Ovary (tissue), 9 donors: ENCODE measurements around the gene CACNA2D3. TPM values are rescaled to one million over a fixed set of nuclear protein-coding genes. Genes with fewer than 3 reads are reported as not detected.

Source experiments
- DNase-seq, 5 donors: peaks; one replicate each; pipeline ENCODE4 v3.0.0-alpha.2; 2019 to 2020
- H3K27ac ChIP-seq, 2 donors: fragments of 200-600 bp; one replicate each; pipeline versions ENCODE4 v1.5.1 to v1.8.0; 2019 to 2022
- H3K27me3 ChIP-seq: fragments of 200-600 bp; one replicate; pipeline ENCODE4 v1.8.0; 2022
- H3K36me3 ChIP-seq: fragments of 200-600 bp; sonication (generic); one replicate; pipeline ENCODE4 v1.5.1; 2019
- H3K4me1 ChIP-seq: one replicate; pipeline ENCODE4 v1.8.1; 2013; ENCODE audit warnings: mild to moderate bottlenecking, moderate library complexity; ENCODE audit not compliant: insufficient read depth
- H3K4me3 ChIP-seq: fragments of 200-600 bp; sonication (generic); one replicate; pipeline ENCODE4 v1.5.1; 2017
- H3K9me3 ChIP-seq, 2 donors: fragments of 200-600 bp in 1 of 2; sonication (generic) in 1 of 2; one replicate each; pipeline versions ENCODE4 v1.5.1 to v1.8.1; 2013 to 2019; ENCODE audit warnings: mild to moderate bottlenecking in 1 of 2, moderate library complexity in 1 of 2
- EP300 ChIP-seq: sonication (generic); formaldehyde crosslinking; IDR thresholded peaks from one replicate; pipeline ENCODE4 v1.6.1; 2017; ENCODE audit warnings: antibody characterized with exemption
- POLR2A ChIP-seq: fragments of 450-650 bp; IDR thresholded peaks from one replicate; pipeline ENCODE4 v1.6.1; 2017; ENCODE audit warnings: antibody characterized with exemption, mild to moderate bottlenecking, moderate library complexity
- WGBS, 3 donors: extraction: QIAGEN DNeasy Blood & Tissue Kit in 1 of 3; methylation state at CpG; one replicate each; pipeline versions ENCODE4 v1.1.5 to v1.1.7; 2013 to 2017; 5-methylcytosine and 5-hydroxymethylcytosine counted together
- intact Hi-C, 4 donors: fragments of 100-400 bp; cut with DNase I; formaldehyde crosslinking; loops; one replicate each; pipeline versions ENCODE4 v1.11.0 to v1.15.1; 2022 to 2023
- polyA plus RNA-seq, 2 donors: library from polyadenylated mRNA; stranded (reverse); fragments of 200-250 nt in 1 of 2; fragments of 350-450 nt in 1 of 2; fragmentation: Illumina TruSeq in 1 of 2; extraction: RNeasy Lipid Tissue Mini Kit (QIAGEN cat#74804) in 1 of 2; gene quantifications; one replicate each; pipeline ENCODE4 v1.2.3, GENCODE V29; 2013 to 2014
- total RNA-seq, 7 donors: library from RNA; depleted of rRNA in 2 of 7; stranded (reverse); fragments of >200 nt in 2 of 7; fragmentation: NEBNext Ultra II Directional in 3 of 7; extraction: Animal tissue kit (Norgen Biotek cat#: 25700) in 3 of 7; gene quantifications; one replicate each; pipeline versions ENCODE4 v1.1.0 to v1.2.4, GENCODE V29; 2016 to 2023
- TF ChIP-seq, protein P1 (sequence below), 3 donors: fragments of 450-650 bp in 2 of 3; fragments of 200-600 bp in 1 of 3; IDR thresholded peaks; one replicate each; pipeline versions ENCODE4 v1.5.1 to v1.8.0; 2016 to 2022; ENCODE audit warnings: antibody characterized with exemption in 3 of 3, mild to moderate bottlenecking in 1 of 3
- donor health status: DM: no; HTN: no; CAD: no; lungs with moderate emphysema.
- donor health status: DM: no; HTN: no; CAD: no.
- donor health status: Bipolar disorder and iron deficiency.
- donor health status: DM: yes; HTN: yes; CAD: no.
- donor health status: DM: no; HTN: no; CAD: no.
- donor health status: DM: yes; HTN: yes; CAD: no.

Gene CACNA2D3
- total and polyA plus RNA-seq, 9 donors = 2.0 to 10.1 (median 4.7) TPM

DNA sequence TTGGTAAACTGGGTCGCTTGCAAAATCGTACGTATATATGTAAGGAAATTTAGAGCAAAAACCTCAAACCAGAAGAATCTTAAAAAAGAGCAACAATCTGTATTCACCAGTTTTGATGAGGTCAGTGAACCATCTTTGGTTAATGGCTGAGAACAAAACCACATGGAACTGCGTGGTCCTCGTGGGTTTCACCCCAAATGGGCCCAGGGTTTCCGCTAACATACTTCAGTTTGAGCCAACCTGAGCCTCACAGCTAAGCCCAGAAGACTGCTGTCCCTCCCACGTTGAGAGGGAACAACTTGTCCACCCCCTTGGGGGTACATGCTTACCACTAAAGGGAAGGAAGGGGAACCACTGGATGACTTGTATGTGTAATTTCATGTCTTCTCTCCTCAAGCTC lies 204.6 kb downstream of the CACNA2D3 start:
- no peaks in the 10 kb centered on the region for H3K9me3 ChIP-seq
- no peak overlapping the region for H3K27ac ChIP-seq
- H3K4me1 ChIP-seq = no peaks in the 10 kb centered on the region
- H3K36me3 ChIP-seq = no peaks in the 10 kb centered on the region
- no peak overlapping the region for H3K4me3 ChIP-seq
- 71 to 83% (median 83%) methylated on average over 7 of the region's 7 CpGs for WGBS, 3 donors
- DNase-seq = no peak
- TF ChIP-seq, protein P1, sequence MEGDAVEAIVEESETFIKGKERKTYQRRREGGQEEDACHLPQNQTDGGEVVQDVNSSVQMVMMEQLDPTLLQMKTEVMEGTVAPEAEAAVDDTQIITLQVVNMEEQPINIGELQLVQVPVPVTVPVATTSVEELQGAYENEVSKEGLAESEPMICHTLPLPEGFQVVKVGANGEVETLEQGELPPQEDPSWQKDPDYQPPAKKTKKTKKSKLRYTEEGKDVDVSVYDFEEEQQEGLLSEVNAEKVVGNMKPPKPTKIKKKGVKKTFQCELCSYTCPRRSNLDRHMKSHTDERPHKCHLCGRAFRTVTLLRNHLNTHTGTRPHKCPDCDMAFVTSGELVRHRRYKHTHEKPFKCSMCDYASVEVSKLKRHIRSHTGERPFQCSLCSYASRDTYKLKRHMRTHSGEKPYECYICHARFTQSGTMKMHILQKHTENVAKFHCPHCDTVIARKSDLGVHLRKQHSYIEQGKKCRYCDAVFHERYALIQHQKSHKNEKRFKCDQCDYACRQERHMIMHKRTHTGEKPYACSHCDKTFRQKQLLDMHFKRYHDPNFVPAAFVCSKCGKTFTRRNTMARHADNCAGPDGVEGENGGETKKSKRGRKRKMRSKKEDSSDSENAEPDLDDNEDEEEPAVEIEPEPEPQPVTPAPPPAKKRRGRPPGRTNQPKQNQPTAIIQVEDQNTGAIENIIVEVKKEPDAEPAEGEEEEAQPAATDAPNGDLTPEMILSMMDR (IDR thresholded peaks at IDR 0.05) = no peak
- TF ChIP-seq POLR2A (no peak), EP300 (no peak)
- H3K27me3 ChIP-seq = no peaks in the 10 kb centered on the region
- intact Hi-C loops = no loop called here

DNA sequence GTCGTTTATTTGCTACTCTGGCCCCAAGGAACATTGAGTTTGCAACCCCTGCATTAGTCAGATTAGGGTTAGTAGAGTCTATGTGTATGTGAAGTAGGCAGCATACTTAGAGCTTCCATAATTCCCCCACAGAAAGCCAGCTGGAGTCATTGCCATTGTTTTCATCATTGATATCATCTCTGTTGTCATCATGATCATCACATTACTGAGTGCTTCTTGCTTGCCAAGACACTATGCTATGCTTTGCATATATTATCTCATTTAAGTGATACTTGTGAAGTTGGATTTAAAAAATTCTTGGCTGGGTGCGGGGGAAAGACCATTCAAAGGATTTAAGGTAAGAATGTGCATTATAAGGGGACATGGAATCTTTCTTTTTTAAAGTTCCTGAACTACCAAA lies 209.0 kb downstream of the CACNA2D3 start:
- Histone ChIP-seq H3K27me3 (no peaks in the 10 kb centered on the region), H3K4me3 (no peak overlapping the region), H3K4me1 (no peaks in the 10 kb centered on the region), H3K9me3 (no peaks in the 10 kb centered on the region), H3K36me3 (no peaks in the 10 kb centered on the region), H3K27ac (no peak overlapping the region)
- TF ChIP-seq, protein P1 (IDR thresholded peaks at IDR 0.05) = no peak
- intact Hi-C loops = no loop called here
- 88 to 93% (median 91%) methylated on average over 2 of the region's 2 CpGs for WGBS, 3 donors
- DNase-seq = no peak

DNA sequence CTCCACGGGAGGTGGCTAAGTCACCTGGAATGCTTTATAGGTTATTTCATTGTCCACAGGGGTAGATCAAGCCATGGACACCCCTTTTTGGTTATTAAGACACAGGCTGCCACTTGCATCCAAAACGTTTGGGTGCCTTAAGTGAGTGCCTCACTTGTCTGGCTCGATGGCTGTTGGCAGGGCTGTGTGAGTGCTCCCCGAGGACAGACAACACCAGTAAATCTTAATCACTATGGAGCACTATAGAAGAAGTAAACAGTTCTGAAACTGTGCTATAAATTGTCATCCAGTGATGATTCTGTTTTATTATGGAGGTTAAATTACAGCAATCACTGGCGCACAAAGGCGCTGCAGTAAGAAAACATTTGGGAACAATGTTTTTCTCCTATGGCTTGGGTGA lies 215.5 kb downstream of the CACNA2D3 start:
- Histone ChIP-seq H3K4me1 (peaks cover 3% of the 10 kb centered on the region), H3K36me3 (no peaks in the 10 kb centered on the region), H3K27ac (no peak overlapping the region), H3K9me3 (no peaks in the 10 kb centered on the region), H3K4me3 (no peak overlapping the region), H3K27me3 (no peaks in the 10 kb centered on the region)
- WGBS, 3 donors = 66 to 75% (median 73%) methylated on average over 6 of the region's 6 CpGs
- no peak for TF ChIP-seq EP300
- TF ChIP-seq, protein P1 (IDR thresholded peaks at IDR 0.05) = no peak
- TF ChIP-seq POLR2A = no peak
- intact Hi-C loops = no loop called here
- no peak for DNase-seq

DNA sequence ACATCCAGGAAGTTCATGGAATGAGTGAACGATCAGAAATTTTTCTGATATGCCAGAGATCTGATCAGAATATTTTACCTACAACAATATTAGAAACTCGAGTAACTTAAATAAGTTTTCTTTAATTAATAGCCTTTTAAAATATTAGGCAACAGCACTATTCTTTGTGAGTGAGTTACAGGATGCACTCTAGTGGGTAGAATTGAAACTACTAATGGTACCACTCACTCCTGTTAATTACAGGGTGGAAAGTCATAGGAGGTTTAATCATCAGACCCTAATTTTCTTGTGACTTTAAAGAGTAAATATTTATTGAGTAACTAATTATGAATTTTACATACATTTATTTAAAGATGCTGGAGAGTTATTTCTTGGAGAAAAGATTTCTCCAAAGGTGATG lies 217.3 kb downstream of the CACNA2D3 start:
- intact Hi-C loops = no loop called here
- 55 to 73% (median 66%) methylated on average over 2 of the region's 2 CpGs for WGBS, 3 donors
- TF ChIP-seq EP300 (no peak), POLR2A (no peak)
- TF ChIP-seq, protein P1 (IDR thresholded peaks at IDR 0.05) = no peak
- no peak for DNase-seq
- Histone ChIP-seq H3K9me3 (no peaks in the 10 kb centered on the region), H3K27me3 (no peaks in the 10 kb centered on the region), H3K4me3 (no peak overlapping the region), H3K4me1 (peaks cover 5% of the 10 kb centered on the region), H3K36me3 (no peaks in the 10 kb centered on the region), H3K27ac (no peak overlapping the region)

DNA sequence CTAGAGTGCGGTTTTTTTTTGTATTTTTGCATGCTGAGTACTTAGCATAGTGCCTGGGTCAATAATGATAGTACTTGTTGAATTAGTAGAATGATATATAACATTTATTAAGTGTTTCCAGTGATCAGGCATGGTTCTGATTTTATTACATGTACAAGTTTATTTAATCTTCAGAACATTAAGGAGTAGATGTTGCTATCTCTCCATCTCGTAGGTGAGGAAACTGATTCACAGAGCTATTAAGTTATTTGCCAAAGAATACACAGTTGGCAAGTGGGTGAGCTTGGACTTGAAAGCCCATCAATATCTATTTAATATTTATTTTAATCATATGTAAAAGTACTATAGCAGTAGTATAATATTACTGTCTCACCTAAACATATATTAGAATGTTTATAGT lies 219.5 kb downstream of the CACNA2D3 start:
- no peak overlapping the region for H3K4me3 ChIP-seq
- H3K4me1 ChIP-seq = peaks cover 10% of the 10 kb centered on the region
- no peak for DNase-seq
- TF ChIP-seq, protein P1 (IDR thresholded peaks at IDR 0.05) = no peak
- no peak for TF ChIP-seq EP300
- H3K36me3 ChIP-seq = no peaks in the 10 kb centered on the region
- H3K9me3 ChIP-seq = no peaks in the 10 kb centered on the region
- H3K27me3 ChIP-seq = no peaks in the 10 kb centered on the region
- no peak overlapping the region for H3K27ac ChIP-seq
- 93 to 96% (median 93%) methylated on average over 2 of the region's 2 CpGs for WGBS, 3 donors
- intact Hi-C loops = no loop called here
